HepG2 (cell line): Measurements from ENCODE around the gene CKS1B. TPM values are rescaled to one million over a fixed set of nuclear protein-coding genes. Genes with fewer than 3 reads are reported as not detected.

Source experiments
- ATAC-seq: fragments of 200-7000 bp; cut with Tn5 transposase; 3 replicates; pipeline ENCODE4 v1.9.1; 2020; ENCODE audit warnings: mild to moderate bottlenecking, moderate library complexity
- BruUV-seq: library from RNA; stranded (reverse); fragments of 400-500 nt; replicated peaks from 2 replicates; lab custom pipeline; 2021; lab: Mats Ljungman, UMichigan
- CTCF ChIA-PET: fragments of 300-600 bp; formaldehyde crosslinking; extraction: SDS; loops from one replicate; lab custom pipeline; 2021; ENCODE audit warnings: low total read pairs, inconsistent platforms, low intra/inter-chr PET ratio; lab: Yijun Ruan, JAX
- POLR2A ChIA-PET: fragments of 350-600 bp; sonication (Branson Sonifier 250); formaldehyde crosslinking; loops from one replicate; lab custom pipeline; 2020; ENCODE audit warnings: antibody characterized with exemption, inconsistent platforms; lab: Yijun Ruan, JAX
- DNase-seq: peaks from one replicate; pipeline ENCODE4 v3.0.0-alpha.2; 2015; ENCODE audit warnings: low spot score
- FAIRE-seq: peaks from 3 replicates; lab custom pipeline; 2011; peaks lifted over from hg19 to GRCh38; lab: Jason Lieb, UNC
- H2AFZ ChIP-seq: one replicate; pipeline ENCODE4 v1.6.1; 2011; ENCODE audit warnings: low read length, inconsistent platforms
- H3K27ac ChIP-seq: fragments of 300-600 bp; 3 replicates; pipeline ENCODE4 v1.8.0; 2011; ENCODE audit warnings: mixed run types, mild to moderate bottlenecking, mixed read lengths, low read length, inconsistent platforms; ENCODE audit not compliant: insufficient read depth; ENCODE audit errors: extremely low read length
- H3K27me3 ChIP-seq, 2 experiments: fragments of 200-600 bp in 1 of 2; 2 replicates in 1 of 2; 3 replicates in 1 of 2; pipeline versions ENCODE4 v1.6.0 to v1.8.0; 2011; ENCODE audit warnings: low read length in 2 of 2, mild to moderate bottlenecking in 2 of 2, moderate library complexity in 2 of 2, inconsistent platforms in 1 of 2; ENCODE audit not compliant: insufficient read depth in 2 of 2, control insufficient read depth in 1 of 2
- H3K36me3 ChIP-seq, 2 experiments: fragments of 200-600 bp in 1 of 2; replicated peaks in 1 of 2; 2 replicates in 1 of 2; 3 replicates in 1 of 2; pipeline versions ENCODE4 v1.5.1 to v1.8.0; 2011; ENCODE audit warnings: low read length in 2 of 2, inconsistent platforms in 1 of 2; ENCODE audit not compliant: insufficient read depth in 2 of 2, control insufficient read depth in 1 of 2
- H3K4me1 ChIP-seq: 2 replicates; pipeline ENCODE4 v1.5.1; 2012; ENCODE audit warnings: low read length, inconsistent platforms; ENCODE audit not compliant: insufficient read depth
- H3K4me2 ChIP-seq: 2 replicates; pipeline ENCODE4 v1.6.0; 2011; ENCODE audit warnings: low read depth, low read length, inconsistent platforms
- H3K4me3 ChIP-seq, 3 experiments: fragments of 200-600 bp in 1 of 3; sonication (generic), shearing (Covaris generic) in 1 of 3; replicated peaks in 1 of 3; 2 replicates each; pipeline ENCODE4 v1.5.1; 2011 to 2016; ENCODE audit warnings: low read length in 3 of 3, inconsistent platforms in 2 of 3, low read depth in 2 of 3, mild to moderate bottlenecking in 2 of 3, control low read depth in 1 of 3, mixed read lengths in 1 of 3; ENCODE audit not compliant: insufficient read depth in 1 of 3
- H3K79me2 ChIP-seq: one replicate; pipeline ENCODE4 v1.6.1; 2011; ENCODE audit warnings: low read length, inconsistent platforms; ENCODE audit not compliant: insufficient read depth
- H3K9ac ChIP-seq: 2 replicates; pipeline ENCODE4 v1.6.0; 2011; ENCODE audit warnings: mild to moderate bottlenecking, low read depth, low read length, inconsistent platforms; ENCODE audit not compliant: insufficient read depth
- H3K9me3 ChIP-seq: 2 replicates; pipeline ENCODE4 v1.5.1; 2012; ENCODE audit warnings: mild to moderate bottlenecking, low read length
- H4K20me1 ChIP-seq: 2 replicates; pipeline ENCODE4 v1.6.0; 2011; ENCODE audit warnings: inconsistent platforms, mild to moderate bottlenecking, low read length, moderate library complexity; ENCODE audit not compliant: insufficient read depth
- KMT2B ChIP-seq: IDR thresholded peaks from 2 replicates; pipeline ENCODE4 v1.6.1; 2016; ENCODE audit warnings: missing genetic modification reagents, missing compliant biosample characterization
- MED8 ChIP-seq: sonication (generic); formaldehyde crosslinking; IDR thresholded peaks from 2 replicates; pipeline ENCODE4 v1.8.1; 2023; ENCODE audit warnings: mild to moderate bottlenecking, missing genetic modification reagents; ENCODE audit not compliant: insufficient replicate concordance
- PLRG1 ChIP-seq: fragments of 450-650 bp; conservative IDR thresholded peaks from 2 replicates; pipeline ENCODE4 v1.6.1; 2016
- SAP130 ChIP-seq: IDR thresholded peaks from 2 replicates; pipeline ENCODE4 v1.6.1; 2016; ENCODE audit warnings: low read depth
- SETDB1 ChIP-seq: sonication (generic); formaldehyde crosslinking; IDR thresholded peaks from 2 replicates; pipeline ENCODE4 v1.5.1; 2020; ENCODE audit warnings: missing genetic modification reagents, mild to moderate bottlenecking, borderline replicate concordance
- TBP ChIP-seq: sonication (generic); formaldehyde crosslinking; IDR thresholded peaks from 2 replicates; pipeline ENCODE4 v1.5.0; 2020; ENCODE audit warnings: missing genetic modification reagents
- TEAD3 ChIP-seq: optimal IDR thresholded peaks from 2 replicates; pipeline ENCODE3; 2016; ENCODE audit warnings: borderline replicate concordance
- ZMYM3 ChIP-seq: sonication (generic); formaldehyde crosslinking; IDR thresholded peaks from 2 replicates; pipeline ENCODE4 v1.5.1; 2020; ENCODE audit warnings: mild to moderate bottlenecking, missing genetic modification reagents
- ZNF605 ChIP-seq: sonication (generic); formaldehyde crosslinking; IDR thresholded peaks from 2 replicates; pipeline ENCODE4 v1.8.0; 2022; ENCODE audit warnings: mild to moderate bottlenecking, missing genetic modification reagents
- ZSCAN12 ChIP-seq: sonication (generic); formaldehyde crosslinking; IDR thresholded peaks from 2 replicates; pipeline ENCODE4 v1.9.0; 2021; ENCODE audit warnings: mild to moderate bottlenecking, missing genetic modification reagents
- WGBS: methylation state at CpG from one replicate; pipeline ENCODE4 v1.1.6; 2017; ENCODE audit warnings: low lambda C conversion rate; 5-methylcytosine and 5-hydroxymethylcytosine counted together
- in situ Hi-C: cut with HindIII; loops from 2 replicates; pipeline ENCODE4 v1.10.0; 2017; ENCODE audit warnings: low pct_unique_long_range_greater_than_20kb; ENCODE audit not compliant: extremely low pct_ligation_motif_present
- intact Hi-C: fragments of 100-400 bp; cut with micrococcal nuclease; formaldehyde crosslinking; loops from one replicate; pipeline ENCODE4 v1.10.0; 2022; ENCODE audit not compliant: unreplicated experiment
- polyA plus RNA-seq, 8 experiments: library from polyadenylated mRNA; depleted of rRNA in 3 of 8; stranded (reverse) in 7 of 8; unstranded in 1 of 8; fragments of >200 nt; fragmentation: Illumina TruSeq in 4 of 8; extraction: Trizol in 4 of 8; gene quantifications; 2 replicates each; pipeline versions ENCODE4 v1.2.1 to v1.2.3, GENCODE V29; 2011 to 2016; ENCODE audit warnings: low read depth in 4 of 8, missing spikeins in 1 of 8, mixed read lengths in 1 of 8; ENCODE audit not compliant: insufficient read depth in 1 of 8
- total RNA-seq, 5 experiments: library from RNA; depleted of rRNA; stranded (reverse); fragments of >200 nt; fragmentation: Illumina TruSeq; extraction: Trizol; gene quantifications; 2 replicates each; pipeline ENCODE4 v1.2.3, GENCODE V29; 2016; ENCODE audit warnings: low read depth in 1 of 5
- TF ChIP-seq, protein P1 (sequence below): sonication (generic); formaldehyde crosslinking; IDR thresholded peaks from 2 replicates; pipeline ENCODE4 v1.4.0; 2020; ENCODE audit warnings: low read depth, missing genetic modification reagents
- TF ChIP-seq, protein P2 (sequence below): sonication (generic); formaldehyde crosslinking; IDR thresholded peaks from 2 replicates; pipeline ENCODE4 v1.5.1; 2020; ENCODE audit warnings: missing genetic modification reagents, mild to moderate bottlenecking, borderline replicate concordance
- TF ChIP-seq, protein P3 (sequence below): sonication (generic); formaldehyde crosslinking; IDR thresholded peaks from 2 replicates; pipeline ENCODE4 v1.5.0; 2020; ENCODE audit warnings: mild to moderate bottlenecking, missing genetic modification reagents
- TF ChIP-seq, protein P4 (sequence below): sonication (generic); formaldehyde crosslinking; IDR thresholded peaks from 2 replicates; pipeline ENCODE4 v1.4.0; 2020; ENCODE audit warnings: missing genetic modification reagents

Gene CKS1B
- total and polyA plus RNA-seq, 2 of the 13 experiments (the other 11 are each of a cell fraction or from before 2014, with no cell fraction given) = 217 to 222 TPM

DNA sequence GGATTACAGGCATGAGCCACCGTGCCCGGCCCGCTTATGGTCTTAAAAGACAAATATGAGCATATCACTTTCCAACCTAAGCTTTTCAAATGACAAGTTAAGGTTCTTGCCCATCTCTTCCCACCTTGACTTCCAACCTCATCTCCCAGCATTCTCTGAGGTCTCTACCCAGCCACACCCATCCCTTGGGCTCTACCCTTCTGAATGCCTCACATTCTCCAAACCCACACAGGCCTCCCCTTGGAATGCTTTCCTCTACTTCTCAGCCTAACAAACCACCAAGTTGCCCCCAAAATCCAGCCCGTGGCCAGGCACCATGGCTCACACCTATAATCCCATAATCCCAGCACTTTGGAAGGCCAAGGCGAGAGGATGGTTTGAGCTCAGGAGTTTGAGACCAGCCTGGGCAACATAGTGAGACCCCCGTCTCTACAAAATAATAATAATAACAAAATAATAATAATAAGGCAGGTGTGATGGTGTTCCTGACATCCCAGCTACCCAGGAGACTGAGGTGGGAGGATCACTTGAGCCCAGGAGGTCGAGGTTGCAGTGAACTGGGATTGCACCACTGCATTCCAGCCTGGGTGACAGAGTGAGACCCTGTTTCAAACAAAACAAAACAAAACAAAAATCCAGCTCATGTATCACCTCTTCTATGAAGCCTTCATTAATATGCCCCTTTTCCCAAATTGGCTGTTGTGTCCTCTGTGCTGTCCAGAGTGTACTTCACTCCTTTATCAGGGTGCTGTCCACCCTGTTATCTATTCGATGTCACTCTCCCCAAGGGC is 47.9 kb downstream of the CKS1B start:
- Histone ChIP-seq H4K20me1 (no peaks in the 10 kb centered on the region), H2AFZ (no peak overlapping the region), H3K9me3 (no peaks in the 10 kb centered on the region), H3K36me3 (no peaks in the 10 kb centered on the region), H3K4me1 (peaks cover 68% of the 10 kb centered on the region), H3K4me3 (peak overlapping the region in 1 of 3 experiments; percentile 30; a peak in 1 of 6 replicates), H3K27me3 (no peaks in the 10 kb centered on the region), H3K79me2 (no peaks in the 10 kb centered on the region), H3K4me2 (peak overlapping the region; percentile 65), H3K9ac (no peak overlapping the region), H3K27ac (no peak overlapping the region)
- no TSS peak for BruUV-seq
- intact Hi-C loops (no loop called here), in situ Hi-C loops (no loop called here)
- ChIA-PET CTCF (no interaction called here), POLR2A (interaction anchor here (1.0 to 2.5 kb wide), 6 partner anchors 16 to 52 kb away, joined by 3 to 11 read pairs (median 4); partner anchors contain the start of gene SHC1)
- DNase-seq = no peak
- peak; percentile 7; the same call in 2 of the 3 replicates for ATAC-seq
- WGBS = 49% methylated on average over 8 of the region's 8 CpGs
- TF ChIP-seq MED8 (no peak), TEAD3 (CRISPR knock-in tag) (peak; percentile 80), SETDB1 (CRISPR knock-in tag) (no peak), KMT2B (no peak), ZSCAN12 (CRISPR knock-in tag) (no peak), PLRG1 (no peak), ZNF605 (CRISPR knock-in tag) (no peak), SAP130 (no peak), ZMYM3 (no peak), TBP (no peak)
- TF ChIP-seq, protein P1, sequence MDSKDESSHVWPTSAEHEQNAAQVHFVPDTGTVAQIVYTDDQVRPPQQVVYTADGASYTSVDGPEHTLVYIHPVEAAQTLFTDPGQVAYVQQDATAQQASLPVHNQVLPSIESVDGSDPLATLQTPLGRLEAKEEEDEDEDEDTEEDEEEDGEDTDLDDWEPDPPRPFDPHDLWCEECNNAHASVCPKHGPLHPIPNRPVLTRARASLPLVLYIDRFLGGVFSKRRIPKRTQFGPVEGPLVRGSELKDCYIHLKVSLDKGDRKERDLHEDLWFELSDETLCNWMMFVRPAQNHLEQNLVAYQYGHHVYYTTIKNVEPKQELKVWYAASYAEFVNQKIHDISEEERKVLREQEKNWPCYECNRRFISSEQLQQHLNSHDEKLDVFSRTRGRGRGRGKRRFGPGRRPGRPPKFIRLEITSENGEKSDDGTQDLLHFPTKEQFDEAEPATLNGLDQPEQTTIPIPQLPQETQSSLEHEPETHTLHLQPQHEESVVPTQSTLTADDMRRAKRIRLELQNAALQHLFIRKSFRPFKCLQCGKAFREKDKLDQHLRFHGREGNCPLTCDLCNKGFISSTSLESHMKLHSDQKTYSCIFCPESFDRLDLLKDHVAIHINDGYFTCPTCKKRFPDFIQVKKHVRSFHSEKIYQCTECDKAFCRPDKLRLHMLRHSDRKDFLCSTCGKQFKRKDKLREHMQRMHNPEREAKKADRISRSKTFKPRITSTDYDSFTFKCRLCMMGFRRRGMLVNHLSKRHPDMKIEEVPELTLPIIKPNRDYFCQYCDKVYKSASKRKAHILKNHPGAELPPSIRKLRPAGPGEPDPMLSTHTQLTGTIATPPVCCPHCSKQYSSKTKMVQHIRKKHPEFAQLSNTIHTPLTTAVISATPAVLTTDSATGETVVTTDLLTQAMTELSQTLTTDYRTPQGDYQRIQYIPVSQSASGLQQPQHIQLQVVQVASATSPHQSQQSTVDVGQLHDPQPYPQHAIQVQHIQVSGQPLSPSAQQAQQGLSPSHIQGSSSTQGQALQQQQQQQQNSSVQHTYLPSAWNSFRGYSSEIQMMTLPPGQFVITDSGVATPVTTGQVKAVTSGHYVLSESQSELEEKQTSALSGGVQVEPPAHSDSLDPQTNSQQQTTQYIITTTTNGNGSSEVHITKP = peak; percentile 88
- TF ChIP-seq, protein P2, sequence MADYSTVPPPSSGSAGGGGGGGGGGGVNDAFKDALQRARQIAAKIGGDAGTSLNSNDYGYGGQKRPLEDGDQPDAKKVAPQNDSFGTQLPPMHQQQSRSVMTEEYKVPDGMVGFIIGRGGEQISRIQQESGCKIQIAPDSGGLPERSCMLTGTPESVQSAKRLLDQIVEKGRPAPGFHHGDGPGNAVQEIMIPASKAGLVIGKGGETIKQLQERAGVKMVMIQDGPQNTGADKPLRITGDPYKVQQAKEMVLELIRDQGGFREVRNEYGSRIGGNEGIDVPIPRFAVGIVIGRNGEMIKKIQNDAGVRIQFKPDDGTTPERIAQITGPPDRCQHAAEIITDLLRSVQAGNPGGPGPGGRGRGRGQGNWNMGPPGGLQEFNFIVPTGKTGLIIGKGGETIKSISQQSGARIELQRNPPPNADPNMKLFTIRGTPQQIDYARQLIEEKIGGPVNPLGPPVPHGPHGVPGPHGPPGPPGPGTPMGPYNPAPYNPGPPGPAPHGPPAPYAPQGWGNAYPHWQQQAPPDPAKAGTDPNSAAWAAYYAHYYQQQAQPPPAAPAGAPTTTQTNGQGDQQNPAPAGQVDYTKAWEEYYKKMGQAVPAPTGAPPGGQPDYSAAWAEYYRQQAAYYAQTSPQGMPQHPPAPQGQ = no peak
- TF ChIP-seq, protein P3, sequence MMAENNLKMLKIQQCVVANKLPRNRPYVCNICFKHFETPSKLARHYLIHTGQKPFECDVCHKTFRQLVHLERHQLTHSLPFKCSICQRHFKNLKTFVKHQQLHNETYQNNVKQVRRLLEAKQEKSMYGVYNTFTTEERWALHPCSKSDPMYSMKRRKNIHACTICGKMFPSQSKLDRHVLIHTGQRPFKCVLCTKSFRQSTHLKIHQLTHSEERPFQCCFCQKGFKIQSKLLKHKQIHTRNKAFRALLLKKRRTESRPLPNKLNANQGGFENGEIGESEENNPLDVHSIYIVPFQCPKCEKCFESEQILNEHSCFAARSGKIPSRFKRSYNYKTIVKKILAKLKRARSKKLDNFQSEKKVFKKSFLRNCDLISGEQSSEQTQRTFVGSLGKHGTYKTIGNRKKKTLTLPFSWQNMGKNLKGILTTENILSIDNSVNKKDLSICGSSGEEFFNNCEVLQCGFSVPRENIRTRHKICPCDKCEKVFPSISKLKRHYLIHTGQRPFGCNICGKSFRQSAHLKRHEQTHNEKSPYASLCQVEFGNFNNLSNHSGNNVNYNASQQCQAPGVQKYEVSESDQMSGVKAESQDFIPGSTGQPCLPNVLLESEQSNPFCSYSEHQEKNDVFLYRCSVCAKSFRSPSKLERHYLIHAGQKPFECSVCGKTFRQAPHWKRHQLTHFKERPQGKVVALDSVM (CRISPR knock-in tag) = peak; percentile 50; the same call in 1 of the 2 replicates
- TF ChIP-seq, protein P4, sequence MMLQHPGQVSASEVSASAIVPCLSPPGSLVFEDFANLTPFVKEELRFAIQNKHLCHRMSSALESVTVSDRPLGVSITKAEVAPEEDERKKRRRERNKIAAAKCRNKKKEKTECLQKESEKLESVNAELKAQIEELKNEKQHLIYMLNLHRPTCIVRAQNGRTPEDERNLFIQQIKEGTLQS = no peak
- peak; percentile 46 for FAIRE-seq
